A673 (cell line): ENCODE results near the gene AGA.

Source experiments
- EZH2 ChIP-seq: fragments of 200-600 bp; sonication (generic); IDR thresholded peaks from 2 replicates; pipeline ENCODE4 v1.6.1; 2017; ENCODE audit warnings: borderline replicate concordance, low read depth, mild to moderate bottlenecking, mixed read lengths, antibody characterized with exemption, low read length; ENCODE audit not compliant: poor library complexity, severe bottlenecking
- TF ChIP-seq, protein P1 (sequence below): fragments of 300-800, 200-600 bp; sonication (generic); conservative IDR thresholded peaks from 2 replicates; pipeline ENCODE4 v1.5.1; 2017; ENCODE audit warnings: low read depth, mild to moderate bottlenecking, antibody characterized with exemption, low read length, moderate library complexity, mixed read lengths

DNA sequence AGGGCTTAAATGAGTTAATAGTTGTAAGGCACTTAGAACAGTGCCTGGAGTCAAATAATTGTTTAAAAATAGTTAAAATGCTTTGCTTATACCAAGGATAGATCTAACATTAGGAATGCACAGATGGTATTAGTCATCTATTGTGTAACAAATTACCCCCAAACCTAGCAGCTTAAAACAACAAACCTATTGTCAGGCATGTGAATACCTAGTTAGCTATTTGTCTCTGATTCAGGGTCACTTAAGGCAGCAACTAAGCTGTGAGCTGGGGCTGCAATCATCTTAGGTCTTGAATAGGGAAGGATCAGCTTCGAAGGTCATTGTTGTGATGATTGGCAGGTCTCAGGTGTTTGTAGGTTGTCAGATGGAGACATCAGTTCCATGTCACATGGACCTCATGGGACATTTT, 42.4 kb upstream of the AGA start:
- TF ChIP-seq, protein P1, sequence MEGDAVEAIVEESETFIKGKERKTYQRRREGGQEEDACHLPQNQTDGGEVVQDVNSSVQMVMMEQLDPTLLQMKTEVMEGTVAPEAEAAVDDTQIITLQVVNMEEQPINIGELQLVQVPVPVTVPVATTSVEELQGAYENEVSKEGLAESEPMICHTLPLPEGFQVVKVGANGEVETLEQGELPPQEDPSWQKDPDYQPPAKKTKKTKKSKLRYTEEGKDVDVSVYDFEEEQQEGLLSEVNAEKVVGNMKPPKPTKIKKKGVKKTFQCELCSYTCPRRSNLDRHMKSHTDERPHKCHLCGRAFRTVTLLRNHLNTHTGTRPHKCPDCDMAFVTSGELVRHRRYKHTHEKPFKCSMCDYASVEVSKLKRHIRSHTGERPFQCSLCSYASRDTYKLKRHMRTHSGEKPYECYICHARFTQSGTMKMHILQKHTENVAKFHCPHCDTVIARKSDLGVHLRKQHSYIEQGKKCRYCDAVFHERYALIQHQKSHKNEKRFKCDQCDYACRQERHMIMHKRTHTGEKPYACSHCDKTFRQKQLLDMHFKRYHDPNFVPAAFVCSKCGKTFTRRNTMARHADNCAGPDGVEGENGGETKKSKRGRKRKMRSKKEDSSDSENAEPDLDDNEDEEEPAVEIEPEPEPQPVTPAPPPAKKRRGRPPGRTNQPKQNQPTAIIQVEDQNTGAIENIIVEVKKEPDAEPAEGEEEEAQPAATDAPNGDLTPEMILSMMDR: no peak
- TF ChIP-seq EZH2: no peak
